Liver (tissue), 3 donors: ENCODE measurements around the gene EML4.

Experiments used
- EGR1 ChIP-seq, 2 donors: IDR thresholded peaks; 2 replicates each; pipeline ENCODE4 v1.6.1; 2016 to 2018; ENCODE audit warnings: antibody characterized with exemption in 2 of 2, low read depth in 2 of 2
- FOXA1 ChIP-seq: IDR thresholded peaks from 2 replicates; pipeline ENCODE4 v1.6.1; 2016; ENCODE audit warnings: antibody characterized with exemption
- FOXA2 ChIP-seq: IDR thresholded peaks from 2 replicates; pipeline ENCODE4 v1.6.1; 2016; ENCODE audit warnings: antibody characterized with exemption
- JUND ChIP-seq, 2 donors: IDR thresholded peaks; 2 replicates each; pipeline ENCODE4 v1.6.1; 2016; ENCODE audit warnings: antibody characterized with exemption in 2 of 2
- NR2F2 ChIP-seq: IDR thresholded peaks from 2 replicates; pipeline ENCODE4 v1.6.1; 2016; ENCODE audit warnings: antibody characterized with exemption
- RAD21 ChIP-seq, 2 donors: IDR thresholded peaks; 2 replicates each; pipeline ENCODE4 v1.6.1; 2016; ENCODE audit warnings: antibody characterized with exemption in 2 of 2, mild to moderate bottlenecking in 2 of 2
- RXRA ChIP-seq, 2 donors: IDR thresholded peaks; 2 replicates each; pipeline ENCODE4 v1.6.1; 2017 to 2018; ENCODE audit warnings: antibody characterized with exemption in 2 of 2, mild to moderate bottlenecking in 1 of 2
- SP1 ChIP-seq: IDR thresholded peaks from 2 replicates; pipeline ENCODE4 v1.6.1; 2018; ENCODE audit warnings: antibody characterized with exemption, mild to moderate bottlenecking
- TAF1 ChIP-seq: conservative IDR thresholded peaks from 2 replicates; pipeline ENCODE4 v1.6.1; 2016; ENCODE audit warnings: antibody characterized with exemption, mild to moderate bottlenecking
- TF ChIP-seq, protein P1 (sequence below): fragments of 150-350 bp; IDR thresholded peaks from 2 replicates; pipeline ENCODE4 v1.5.1; 2017; ENCODE audit warnings: improper control_type of control experiment, low read depth, low read length; ENCODE audit not compliant: missing input control
- TF ChIP-seq, protein P2 (sequence below): IDR thresholded peaks from 2 replicates; pipeline ENCODE4 v1.6.1; 2016; ENCODE audit warnings: antibody characterized with exemption
- TF ChIP-seq, protein P3 (sequence below): IDR thresholded peaks from 2 replicates; pipeline ENCODE4 v1.6.1; 2016; ENCODE audit warnings: antibody characterized with exemption, mild to moderate bottlenecking
- donor health status: healthy.
- donor health status: healthy.

DNA sequence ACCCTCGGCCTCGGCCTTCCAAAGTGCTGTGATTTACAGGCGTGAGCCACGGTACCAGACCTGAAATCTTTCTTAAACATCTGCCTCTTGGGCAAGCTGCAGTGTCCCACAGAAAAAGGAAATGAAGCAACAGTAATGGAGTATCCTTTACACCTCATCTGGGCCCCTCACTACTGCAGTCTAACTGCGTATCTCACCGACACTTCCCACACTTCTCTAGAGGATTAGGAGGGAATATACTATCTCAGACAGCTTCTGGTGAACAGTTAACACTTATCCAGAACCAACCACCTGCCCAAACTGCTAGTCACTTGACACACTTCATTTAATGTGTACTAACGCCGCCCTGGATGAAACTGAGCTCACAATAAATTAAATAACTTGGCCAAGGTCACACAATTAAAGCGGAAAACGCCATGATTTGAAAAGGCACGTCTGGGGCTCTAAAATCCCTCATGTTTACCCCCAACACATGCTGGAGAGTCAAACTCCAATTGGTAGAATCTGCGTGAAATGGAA is 190.9 kb downstream of the EML4 start:
- TF ChIP-seq SP1, result no peak
- TF ChIP-seq, protein P1, sequence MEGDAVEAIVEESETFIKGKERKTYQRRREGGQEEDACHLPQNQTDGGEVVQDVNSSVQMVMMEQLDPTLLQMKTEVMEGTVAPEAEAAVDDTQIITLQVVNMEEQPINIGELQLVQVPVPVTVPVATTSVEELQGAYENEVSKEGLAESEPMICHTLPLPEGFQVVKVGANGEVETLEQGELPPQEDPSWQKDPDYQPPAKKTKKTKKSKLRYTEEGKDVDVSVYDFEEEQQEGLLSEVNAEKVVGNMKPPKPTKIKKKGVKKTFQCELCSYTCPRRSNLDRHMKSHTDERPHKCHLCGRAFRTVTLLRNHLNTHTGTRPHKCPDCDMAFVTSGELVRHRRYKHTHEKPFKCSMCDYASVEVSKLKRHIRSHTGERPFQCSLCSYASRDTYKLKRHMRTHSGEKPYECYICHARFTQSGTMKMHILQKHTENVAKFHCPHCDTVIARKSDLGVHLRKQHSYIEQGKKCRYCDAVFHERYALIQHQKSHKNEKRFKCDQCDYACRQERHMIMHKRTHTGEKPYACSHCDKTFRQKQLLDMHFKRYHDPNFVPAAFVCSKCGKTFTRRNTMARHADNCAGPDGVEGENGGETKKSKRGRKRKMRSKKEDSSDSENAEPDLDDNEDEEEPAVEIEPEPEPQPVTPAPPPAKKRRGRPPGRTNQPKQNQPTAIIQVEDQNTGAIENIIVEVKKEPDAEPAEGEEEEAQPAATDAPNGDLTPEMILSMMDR, result no peak
- TF ChIP-seq RAD21 (IDR thresholded peaks at IDR 0.05), result no peak
- TF ChIP-seq, protein P2, sequence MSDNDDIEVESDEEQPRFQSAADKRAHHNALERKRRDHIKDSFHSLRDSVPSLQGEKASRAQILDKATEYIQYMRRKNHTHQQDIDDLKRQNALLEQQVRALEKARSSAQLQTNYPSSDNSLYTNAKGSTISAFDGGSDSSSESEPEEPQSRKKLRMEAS, result no peak
- TF ChIP-seq FOXA1, result no peak
- no peak for TF ChIP-seq NR2F2
- TF ChIP-seq, protein P3, sequence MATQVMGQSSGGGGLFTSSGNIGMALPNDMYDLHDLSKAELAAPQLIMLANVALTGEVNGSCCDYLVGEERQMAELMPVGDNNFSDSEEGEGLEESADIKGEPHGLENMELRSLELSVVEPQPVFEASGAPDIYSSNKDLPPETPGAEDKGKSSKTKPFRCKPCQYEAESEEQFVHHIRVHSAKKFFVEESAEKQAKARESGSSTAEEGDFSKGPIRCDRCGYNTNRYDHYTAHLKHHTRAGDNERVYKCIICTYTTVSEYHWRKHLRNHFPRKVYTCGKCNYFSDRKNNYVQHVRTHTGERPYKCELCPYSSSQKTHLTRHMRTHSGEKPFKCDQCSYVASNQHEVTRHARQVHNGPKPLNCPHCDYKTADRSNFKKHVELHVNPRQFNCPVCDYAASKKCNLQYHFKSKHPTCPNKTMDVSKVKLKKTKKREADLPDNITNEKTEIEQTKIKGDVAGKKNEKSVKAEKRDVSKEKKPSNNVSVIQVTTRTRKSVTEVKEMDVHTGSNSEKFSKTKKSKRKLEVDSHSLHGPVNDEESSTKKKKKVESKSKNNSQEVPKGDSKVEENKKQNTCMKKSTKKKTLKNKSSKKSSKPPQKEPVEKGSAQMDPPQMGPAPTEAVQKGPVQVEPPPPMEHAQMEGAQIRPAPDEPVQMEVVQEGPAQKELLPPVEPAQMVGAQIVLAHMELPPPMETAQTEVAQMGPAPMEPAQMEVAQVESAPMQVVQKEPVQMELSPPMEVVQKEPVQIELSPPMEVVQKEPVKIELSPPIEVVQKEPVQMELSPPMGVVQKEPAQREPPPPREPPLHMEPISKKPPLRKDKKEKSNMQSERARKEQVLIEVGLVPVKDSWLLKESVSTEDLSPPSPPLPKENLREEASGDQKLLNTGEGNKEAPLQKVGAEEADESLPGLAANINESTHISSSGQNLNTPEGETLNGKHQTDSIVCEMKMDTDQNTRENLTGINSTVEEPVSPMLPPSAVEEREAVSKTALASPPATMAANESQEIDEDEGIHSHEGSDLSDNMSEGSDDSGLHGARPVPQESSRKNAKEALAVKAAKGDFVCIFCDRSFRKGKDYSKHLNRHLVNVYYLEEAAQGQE, result no peak
- no peak for TF ChIP-seq JUND (IDR thresholded peaks at IDR 0.05)
- no peak for TF ChIP-seq TAF1
- TF ChIP-seq RXRA (IDR thresholded peaks at IDR 0.05), result no peak
- no peak for TF ChIP-seq EGR1 (IDR thresholded peaks at IDR 0.05; ENCODE audit: low read depth in 2 of 2)
- TF ChIP-seq FOXA2, result no peak
